ENCODE measurements around the gene FHL1. TPM values are rescaled to one million over a fixed set of nuclear protein-coding genes. Genes with fewer than 3 reads are reported as not detected.
"Not testable (repeated sequence)": the region's sequence is repeated elsewhere in the genome, so short reads cannot be mapped to it uniquely, and the experiment has no call there.

Gene FHL1
- total RNA-seq, 6 donors from 2014 or later: 114 to 426 (median 255) TPM

DNA sequence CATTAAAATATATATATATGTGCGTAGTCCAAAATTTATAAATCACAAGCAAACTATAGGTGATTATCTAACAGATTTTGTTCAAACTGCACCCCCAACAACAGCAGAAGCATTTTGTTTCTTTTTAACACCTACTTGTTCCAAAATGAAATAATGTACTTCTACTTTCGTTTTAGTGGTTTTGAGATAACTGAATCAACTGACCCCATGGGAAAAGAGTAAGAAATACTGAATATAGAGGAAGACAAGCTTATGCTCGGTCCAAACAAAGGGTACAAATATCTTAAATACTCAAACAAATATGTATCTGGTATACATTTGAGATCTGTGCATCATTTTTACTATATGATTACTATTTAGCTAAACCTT lies 81.5 kb downstream of the FHL1 start:
- TF ChIP-seq POLR2AphosphoS5 (IDR thresholded peaks at IDR 0.05) (no peak), EP300 (IDR thresholded peaks at IDR 0.05) (no peak), POLR2A (IDR thresholded peaks at IDR 0.05) (no peak)
- TF ChIP-seq, protein P1, sequence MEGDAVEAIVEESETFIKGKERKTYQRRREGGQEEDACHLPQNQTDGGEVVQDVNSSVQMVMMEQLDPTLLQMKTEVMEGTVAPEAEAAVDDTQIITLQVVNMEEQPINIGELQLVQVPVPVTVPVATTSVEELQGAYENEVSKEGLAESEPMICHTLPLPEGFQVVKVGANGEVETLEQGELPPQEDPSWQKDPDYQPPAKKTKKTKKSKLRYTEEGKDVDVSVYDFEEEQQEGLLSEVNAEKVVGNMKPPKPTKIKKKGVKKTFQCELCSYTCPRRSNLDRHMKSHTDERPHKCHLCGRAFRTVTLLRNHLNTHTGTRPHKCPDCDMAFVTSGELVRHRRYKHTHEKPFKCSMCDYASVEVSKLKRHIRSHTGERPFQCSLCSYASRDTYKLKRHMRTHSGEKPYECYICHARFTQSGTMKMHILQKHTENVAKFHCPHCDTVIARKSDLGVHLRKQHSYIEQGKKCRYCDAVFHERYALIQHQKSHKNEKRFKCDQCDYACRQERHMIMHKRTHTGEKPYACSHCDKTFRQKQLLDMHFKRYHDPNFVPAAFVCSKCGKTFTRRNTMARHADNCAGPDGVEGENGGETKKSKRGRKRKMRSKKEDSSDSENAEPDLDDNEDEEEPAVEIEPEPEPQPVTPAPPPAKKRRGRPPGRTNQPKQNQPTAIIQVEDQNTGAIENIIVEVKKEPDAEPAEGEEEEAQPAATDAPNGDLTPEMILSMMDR (IDR thresholded peaks at IDR 0.05): no peak
- Histone ChIP-seq H3K27ac (no peak overlapping the region), H3K4me3 (no peak overlapping the region), H3K27me3 (no peaks in the 10 kb centered on the region), H3K4me1 (no peaks in the 10 kb centered on the region), H3K36me3 (peaks cover 0 to 28% (median 3%) of the 10 kb centered on the region in 4 donors), H3K9me3 (no peaks in the 10 kb centered on the region)
- 59 to 79% methylated on average over 3 of the region's 3 CpGs for WGBS, 2 donors
- DNase-seq (no peak), ATAC-seq (ENCODE audit: low FRiP score in 2 of 2) (no peak)

DNA sequence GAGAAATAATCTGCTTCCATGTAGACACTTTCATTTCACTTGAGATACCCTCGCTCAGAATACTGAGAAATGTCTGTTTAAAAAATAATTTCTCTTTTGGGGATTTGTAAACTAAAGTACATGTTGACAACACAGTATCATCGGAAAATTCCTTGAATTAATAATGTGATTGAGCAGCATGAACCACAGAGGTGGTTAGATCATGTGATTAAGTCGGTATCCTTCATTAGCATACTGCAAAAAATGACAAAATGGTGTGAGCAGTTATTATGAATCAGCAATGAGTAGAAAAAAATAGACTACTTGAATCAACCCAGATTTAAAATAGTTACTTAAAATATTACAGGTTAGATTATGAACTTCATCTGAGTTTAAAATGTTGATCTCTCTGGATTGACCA lies 89.7 kb downstream of the FHL1 start:
- no peaks in the 10 kb centered on the region for H3K27me3 ChIP-seq
- H3K4me1 ChIP-seq: no peaks in the 10 kb centered on the region
- 68 to 88% methylated on average over 3 of the region's 3 CpGs for WGBS, 2 donors
- TF ChIP-seq POLR2A (IDR thresholded peaks at IDR 0.05) (no peak), EP300 (IDR thresholded peaks at IDR 0.05) (no peak), POLR2AphosphoS5 (IDR thresholded peaks at IDR 0.05) (no peak)
- TF ChIP-seq, protein P1 (IDR thresholded peaks at IDR 0.05): no peak
- H3K9me3 ChIP-seq: no peaks in the 10 kb centered on the region
- H3K36me3 ChIP-seq: peaks cover 0 to 7% (median 0%) of the 10 kb centered on the region in 4 donors
- no peak for DNase-seq
- H3K27ac ChIP-seq: no peak overlapping the region
- ATAC-seq (ENCODE audit: low FRiP score in 2 of 2): no peak
- no peak overlapping the region for H3K4me3 ChIP-seq

DNA sequence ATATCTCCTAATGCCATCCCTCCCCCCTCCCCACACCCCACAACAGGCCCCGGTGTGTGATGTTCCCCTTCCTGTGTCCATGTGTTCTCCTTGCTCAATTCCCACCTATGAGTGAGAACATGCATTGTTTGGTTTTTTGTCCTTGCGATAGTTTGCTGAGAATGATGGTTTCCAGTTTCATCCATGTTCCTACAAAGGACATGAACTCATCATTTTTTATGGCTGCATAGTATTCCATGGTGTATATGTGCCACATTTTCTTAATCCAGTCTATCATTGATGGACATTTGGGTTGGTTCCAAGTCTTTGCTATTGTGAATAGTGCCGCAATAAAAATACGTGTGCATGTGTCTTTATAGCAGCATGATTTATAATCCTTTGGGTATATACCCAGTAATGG lies 90.5 kb downstream of the FHL1 start:
- not testable (repeated sequence) for ATAC-seq (ENCODE audit: low FRiP score in 2 of 2); H3K36me3 ChIP-seq; H3K4me1 ChIP-seq; DNase-seq; H3K27me3 ChIP-seq; H3K27ac ChIP-seq; H3K4me3 ChIP-seq; H3K9me3 ChIP-seq
- 98 to 100% methylated on average over 4 of the region's 4 CpGs for WGBS, 2 donors

DNA sequence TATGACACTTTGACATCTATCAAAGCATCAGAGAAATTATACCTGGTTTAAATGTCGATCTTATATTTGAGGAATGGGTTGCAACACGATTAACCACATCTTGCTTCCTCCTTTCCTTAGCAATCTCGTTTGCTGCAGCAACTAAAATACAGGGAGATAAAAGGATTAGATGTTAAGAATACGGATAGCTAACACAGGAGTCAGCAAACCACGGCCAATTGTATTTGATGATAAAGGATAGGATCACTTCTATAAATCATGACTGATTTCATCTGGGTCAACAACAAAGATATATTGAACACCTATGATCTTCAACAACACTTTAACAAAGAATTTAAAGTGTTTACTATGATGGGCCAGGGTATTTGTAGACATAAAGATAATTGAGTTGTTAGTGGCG lies 98.9 kb downstream of the FHL1 start:
- ATAC-seq (ENCODE audit: low FRiP score in 2 of 2): no peak
- Histone ChIP-seq H3K27me3 (no peaks in the 10 kb centered on the region), H3K4me3 (no peak overlapping the region), H3K4me1 (peaks cover 0 to 4% (median 0%) of the 10 kb centered on the region in 4 donors), H3K27ac (no peak overlapping the region), H3K36me3 (peaks cover 0 to 9% (median 2%) of the 10 kb centered on the region in 4 donors), H3K9me3 (no peaks in the 10 kb centered on the region)
- no peak for DNase-seq
- WGBS, 2 donors: 63 to 80% methylated on average over 6 of the region's 6 CpGs
- TF ChIP-seq POLR2A (IDR thresholded peaks at IDR 0.05) (no peak), EP300 (IDR thresholded peaks at IDR 0.05) (no peak), POLR2AphosphoS5 (IDR thresholded peaks at IDR 0.05) (no peak)
- TF ChIP-seq, protein P1 (IDR thresholded peaks at IDR 0.05): no peak

DNA sequence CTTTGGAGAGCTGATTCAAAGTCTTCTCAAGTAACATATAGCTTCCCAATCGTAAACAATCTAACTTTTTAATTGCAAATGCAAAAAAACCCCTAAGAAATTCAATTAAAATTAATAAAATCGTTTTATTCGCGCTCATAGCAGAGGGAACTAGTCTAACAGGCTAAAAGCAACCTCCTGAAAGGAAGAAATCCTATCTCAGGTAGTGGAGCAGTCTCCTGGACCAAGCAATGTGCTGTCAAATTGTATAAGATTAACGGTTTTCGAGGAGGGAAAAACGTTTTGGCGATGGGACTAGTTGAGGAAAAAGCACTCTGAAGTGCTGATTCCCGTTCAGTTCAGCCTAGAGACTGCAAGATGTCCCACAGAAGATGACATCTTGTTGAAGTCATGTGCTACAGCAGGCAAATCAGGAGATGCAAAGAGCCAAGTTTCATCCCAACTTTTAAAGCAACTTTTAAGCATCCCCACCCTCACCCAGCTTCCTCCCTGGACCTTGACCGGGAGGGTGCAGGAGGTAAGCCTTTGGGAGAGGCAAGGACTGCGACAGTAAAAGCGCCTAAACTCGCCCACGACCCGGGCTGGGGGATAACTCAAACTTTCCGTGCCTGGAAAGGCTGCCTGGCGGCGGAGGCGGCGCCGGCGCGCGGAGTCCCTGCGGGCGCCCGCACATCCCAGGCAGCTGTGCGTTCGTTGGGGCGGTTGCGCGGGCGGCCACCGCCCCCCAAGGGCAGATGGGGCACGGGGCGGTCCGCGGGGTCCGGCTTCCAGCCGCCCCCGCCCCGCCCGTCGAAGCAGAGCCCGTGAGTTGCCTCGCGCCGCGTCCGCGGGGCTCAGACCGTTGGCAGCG lies 103.1 kb downstream of the FHL1 start:
- peak overlapping the region; percentile 60 to 84 (median 66) for H3K4me3 ChIP-seq
- DNase-seq: peak in 1 of 2 donors; percentile 82
- no peaks in the 10 kb centered on the region for H3K27me3 ChIP-seq
- no peaks in the 10 kb centered on the region for H3K36me3 ChIP-seq
- no peaks in the 10 kb centered on the region for H3K9me3 ChIP-seq
- H3K4me1 ChIP-seq: peaks cover 0 to 4% (median 0%) of the 10 kb centered on the region in 4 donors
- H3K27ac ChIP-seq: peak overlapping the region; percentile 65 to 81 (median 73)
- WGBS, 2 donors: 25 to 39% methylated on average over 9 to 24 of the region's 53 CpGs
- TF ChIP-seq, protein P1 (IDR thresholded peaks at IDR 0.05): no peak
- TF ChIP-seq POLR2A (IDR thresholded peaks at IDR 0.05): no peak
- TF ChIP-seq POLR2AphosphoS5 (IDR thresholded peaks at IDR 0.05): no peak
- no peak for TF ChIP-seq EP300 (IDR thresholded peaks at IDR 0.05)
- peak in 1 of 2 donors; percentile 77 for ATAC-seq (ENCODE audit: low FRiP score in 2 of 2)

Measured in upper lobe of left lung (tissue), 6 donors.